Muscle of back (tissue), 11 donors: ENCODE measurements around the gene CCL1. TPM values are rescaled to one million over a fixed set of nuclear protein-coding genes. Genes with fewer than 3 reads are reported as not detected.

Experiments used
- DNase-seq, 3 donors: peaks; one replicate each; pipeline versions ENCODE4 v3.0.0 to v3.0.0-alpha.2; 2013
- polyA plus RNA-seq, 10 donors: library from polyadenylated mRNA; unstranded; fragments of 120-200 nt; gene quantifications; one replicate each; pipeline ENCODE4 v1.2.1, GENCODE V29; 2013; ENCODE audit not compliant: insufficient read length in 10 of 10

Gene CCL1
- polyA plus RNA-seq, 10 donors, result not detected

- no peak for DNase-seq
Observed at GRCh38 chr17:34383216-34383615, 20.2 kb upstream of the CCL1 start.

GRCh38 chr17:34382621-34383124 lies 19.6 kb upstream of the CCL1 start:
- DNase-seq, result no peak

GRCh38 chr17:34379868-34380267 lies 16.8 kb upstream of the CCL1 start:
- DNase-seq, result no peak

GRCh38 chr17:34378664-34379101 lies 15.7 kb upstream of the CCL1 start:
- DNase-seq, result no peak

- DNase-seq, result no peak
Observed at GRCh38 chr17:34377078-34377823, 14.2 kb upstream of the CCL1 start.

GRCh38 chr17:34375426-34375997 lies 12.5 kb upstream of the CCL1 start:
- DNase-seq, result no peak

- no peak for DNase-seq
Observed at GRCh38 chr17:34374457-34374856, 11.4 kb upstream of the CCL1 start.

- no peak for DNase-seq
Observed at GRCh38 chr17:34371405-34372100, 8.5 kb upstream of the CCL1 start.

GRCh38 chr17:34370997-34371395 lies 8.0 kb upstream of the CCL1 start:
- DNase-seq, result no peak

GRCh38 chr17:34370376-34370996 lies 7.5 kb upstream of the CCL1 start:
- DNase-seq, result no peak

- DNase-seq, result no peak
Observed at GRCh38 chr17:34369571-34369970, 6.5 kb upstream of the CCL1 start.

GRCh38 chr17:34368946-34369500 lies 6.0 kb upstream of the CCL1 start:
- DNase-seq, result no peak

- DNase-seq, result no peak
Observed at GRCh38 chr17:34368196-34368945, 5.3 kb upstream of the CCL1 start.

- no peak for DNase-seq
Observed at GRCh38 chr17:34367486-34368195, 4.6 kb upstream of the CCL1 start.

GRCh38 chr17:34366529-34367107 lies 3.6 kb upstream of the CCL1 start:
- no peak for DNase-seq

- DNase-seq, result no peak
Observed at GRCh38 chr17:34366010-34366409, 3.0 kb upstream of the CCL1 start.

GRCh38 chr17:34365340-34365739 lies 2.3 kb upstream of the CCL1 start:
- DNase-seq, result no peak

- no peak for DNase-seq
Observed at GRCh38 chr17:34364751-34365150, 1.7 kb upstream of the CCL1 start.

- peak; percentile 79 to 93 (median 86) for DNase-seq
Observed at GRCh38 chr17:34361478-34362061, 1.5 kb downstream of the CCL1 start.
